Measurements from ENCODE around the gene WNT5A. TPM values are rescaled to one million over a fixed set of nuclear protein-coding genes. Genes with fewer than 3 reads are reported as not detected.

The WNT5A gene
- total and polyA plus RNA-seq, 10 donors: 1.1 to 26.7 (median 11.3) TPM

- Histone ChIP-seq H3K36me3 (no peaks in the 10 kb centered on the region), H3K4me1 (peaks cover 8 to 73% (median 32%) of the 10 kb centered on the region in 6 donors), H3K4me3 (peak overlapping the region; percentile 43 to 81 (median 57)), H3K27me3 (replicated peaks in 1 of 7) (peaks cover 3 to 99% (median 54%) of the 10 kb centered on the region in 7 donors), H3K27ac (peak overlapping the region in 7 of 8 donors; percentile 71 to 82 (median 78)), H3K9me3 (no peaks in the 10 kb centered on the region)
- DNase-seq: no peak
- intact Hi-C loops (cut with DNase I; ENCODE audit: low total_unique reads): loop anchor here (5.0 to 10.0 kb wide), 3 partner anchors 237 to 555 kb away; no protein-coding TSS in a partner anchor
- WGBS, 5 donors: 0 to 2% (median 1%) methylated on average over 59 to 71 of the region's 71 CpGs
- TF ChIP-seq POLR2AphosphoS5 (IDR thresholded peaks at IDR 0.05) (peak in 1 of 3 donors; percentile 6), POLR2A (IDR thresholded peaks at IDR 0.05) (no peak)
Measured at GRCh38 chr3:55487381-55488241, 505 bp upstream of the WNT5A start.

- TF ChIP-seq POLR2AphosphoS5 (IDR thresholded peaks at IDR 0.05) (peak in 2 of 3 donors; percentile 27 to 65), POLR2A (IDR thresholded peaks at IDR 0.05) (no peak)
- Histone ChIP-seq H3K36me3 (no peaks in the 10 kb centered on the region), H3K4me1 (peaks cover 8 to 85% (median 38%) of the 10 kb centered on the region in 6 donors), H3K4me3 (peak overlapping the region; percentile 43 to 81 (median 57)), H3K27ac (peak overlapping the region; percentile 48 to 82 (median 77)), H3K27me3 (replicated peaks in 1 of 7) (peaks cover 3 to 100% (median 66%) of the 10 kb centered on the region in 7 donors), H3K9me3 (no peaks in the 10 kb centered on the region)
- DNase-seq: peak; percentile 78
- intact Hi-C loops (cut with DNase I; ENCODE audit: low total_unique reads): loop anchor here (5.0 to 10.0 kb wide), 3 partner anchors 239 to 556 kb away; no protein-coding TSS in a partner anchor
- 2 to 5% (median 3%) methylated on average over 33 to 49 of the region's 49 CpGs for WGBS, 5 donors
Measured at GRCh38 chr3:55486101-55486856, 827 bp downstream of the WNT5A start.

- Histone ChIP-seq H3K27me3 (replicated peaks in 1 of 7) (peaks cover 3 to 100% (median 66%) of the 10 kb centered on the region in 7 donors), H3K27ac (peak overlapping the region in 7 of 8 donors; percentile 71 to 82 (median 78)), H3K4me3 (peak overlapping the region; percentile 34 to 81 (median 57)), H3K4me1 (peaks cover 8 to 92% (median 38%) of the 10 kb centered on the region in 6 donors), H3K9me3 (no peaks in the 10 kb centered on the region), H3K36me3 (no peaks in the 10 kb centered on the region)
- peak; percentile 86 for DNase-seq
- intact Hi-C loops (cut with DNase I; ENCODE audit: low total_unique reads): loop anchor here (5.0 to 10.0 kb wide), 3 partner anchors 240 to 557 kb away; no protein-coding TSS in a partner anchor
- TF ChIP-seq POLR2A (IDR thresholded peaks at IDR 0.05) (no peak), CTCF (IDR thresholded peaks at IDR 0.05 in 8 of 11, conservative IDR thresholded peaks at IDR 0.05 in 3 of 11) (peak in 9 of 11 experiments; percentile 27 to 84 (median 72)), POLR2AphosphoS5 (IDR thresholded peaks at IDR 0.05) (peak; percentile 13 to 56 (median 49))
- 3 to 8% (median 4%) methylated on average over 39 to 57 of the region's 57 CpGs for WGBS, 5 donors
Measured at GRCh38 chr3:55484801-55485791, 2.0 kb downstream of the WNT5A start.

GRCh38 chr3:55484191-55484689, 2.9 kb downstream of the WNT5A start:
- Histone ChIP-seq H3K4me1 (peaks cover 8 to 85% (median 35%) of the 10 kb centered on the region in 6 donors), H3K4me3 (peak overlapping the region in 3 of 8 donors; percentile 52 to 81 (median 77)), H3K36me3 (no peaks in the 10 kb centered on the region), H3K9me3 (no peaks in the 10 kb centered on the region), H3K27ac (no peak overlapping the region), H3K27me3 (replicated peaks in 1 of 7) (peaks cover 3 to 100% (median 59%) of the 10 kb centered on the region in 7 donors)
- TF ChIP-seq POLR2AphosphoS5 (IDR thresholded peaks at IDR 0.05) (no peak), CTCF (IDR thresholded peaks at IDR 0.05 in 8 of 11, conservative IDR thresholded peaks at IDR 0.05 in 3 of 11) (no peak), POLR2A (IDR thresholded peaks at IDR 0.05) (no peak)
- 31 to 53% (median 31%) methylated on average over 19 to 20 of the region's 20 CpGs for WGBS, 5 donors
- intact Hi-C loops (cut with DNase I; ENCODE audit: low total_unique reads): loop anchor here (10.0 kb wide), 1 partner anchor 241 kb away; no protein-coding TSS in a partner anchor
- DNase-seq: no peak

Data from spleen (tissue), 11 donors.